Measurements from ENCODE around the gene MCM3AP.
A peak's percentile ranks its signal among the peaks of the same experiment; 100 is the strongest.
"Not testable (repeated sequence)": the region's sequence is repeated elsewhere in the genome, so short reads cannot be mapped to it uniquely, and the experiment has no call there.

Gene MCM3AP

GRCh38 chr21:46310260-46310659, 24.8 kb upstream of the MCM3AP start:
- DNase-seq = not testable (repeated sequence)

GRCh38 chr21:46308431-46308830, 23.0 kb upstream of the MCM3AP start:
- no peak for DNase-seq

GRCh38 chr21:46307625-46308024, 22.2 kb upstream of the MCM3AP start:
- no peak for DNase-seq

- no peak for DNase-seq
These were observed 19.5 kb upstream of the MCM3AP start for GRCh38 chr21:46304955-46305354.

GRCh38 chr21:46304437-46304836, 19.0 kb upstream of the MCM3AP start:
- no peak for DNase-seq

DNA sequence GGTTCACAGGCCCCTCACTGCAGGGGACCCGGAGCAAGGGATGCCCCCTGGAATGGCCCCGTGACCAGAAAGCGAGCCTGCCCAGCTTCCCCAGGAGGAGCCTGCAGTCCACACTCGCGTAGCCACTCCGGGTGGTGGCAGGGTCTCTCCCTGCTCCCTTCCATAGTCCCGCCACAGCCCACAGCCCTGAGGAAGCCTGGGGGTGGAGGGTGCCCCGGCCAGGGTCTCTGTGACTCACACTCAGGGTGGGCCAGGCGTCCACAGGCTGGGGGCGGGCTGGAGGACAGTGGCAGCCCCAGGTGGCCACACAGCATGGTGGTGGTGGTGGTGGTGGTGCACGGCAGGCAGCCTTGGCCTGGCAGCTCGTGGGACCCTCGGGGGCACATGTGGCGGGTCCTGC, 16.3 kb upstream of the MCM3AP start:
- DNase-seq = no peak

- DNase-seq = no peak
These were observed 13.8 kb upstream of the MCM3AP start for GRCh38 chr21:46299167-46299566.

DNA sequence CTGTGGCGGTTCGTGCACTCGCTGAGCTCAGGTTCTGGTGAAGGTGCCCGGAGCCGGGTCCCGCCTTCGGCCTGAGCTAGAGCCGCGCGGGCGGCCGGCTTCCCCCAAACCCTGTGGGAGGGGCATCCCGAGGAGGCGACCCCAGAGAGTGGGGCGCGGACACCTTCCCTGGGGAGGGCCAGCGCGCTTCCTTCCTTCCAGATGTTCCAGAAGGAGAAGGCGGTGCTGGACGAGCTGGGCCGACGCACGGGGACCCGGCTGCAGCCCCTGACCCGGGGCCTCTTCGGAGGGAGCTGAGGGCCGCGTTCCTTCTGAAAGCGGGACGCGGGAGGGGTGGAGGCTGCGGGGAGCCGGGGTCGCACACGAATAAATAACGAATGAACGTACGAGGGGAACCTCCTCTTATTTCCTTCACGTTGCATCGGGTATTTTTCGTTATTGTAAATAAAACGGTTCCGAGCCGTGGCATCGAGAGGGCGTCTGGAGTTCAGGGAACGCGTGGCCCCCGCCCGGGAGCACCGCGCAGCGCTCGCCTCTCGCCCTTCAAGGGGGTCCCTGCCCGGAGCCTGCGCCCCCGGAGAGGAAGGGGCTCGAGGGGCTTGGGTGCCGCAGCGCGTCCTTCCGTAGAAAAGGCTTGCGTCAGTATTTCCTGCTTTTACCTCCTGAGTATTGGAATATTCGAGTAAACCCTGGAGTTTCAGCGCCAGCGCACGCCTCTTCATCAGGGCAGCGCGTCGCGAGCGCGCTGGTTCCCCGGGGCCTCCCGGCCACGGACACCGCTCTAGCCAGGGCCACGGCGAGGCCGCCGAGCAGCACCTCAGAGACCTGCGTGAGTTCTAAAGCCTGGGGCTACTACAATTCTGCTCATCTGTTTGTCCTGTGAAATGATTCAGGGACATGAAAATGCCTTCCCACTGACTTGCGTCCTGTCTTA, 12.2 kb upstream of the MCM3AP start:
- no peak for DNase-seq

- DNase-seq = no peak
These were observed 10.8 kb upstream of the MCM3AP start for GRCh38 chr21:46295996-46296752.

GRCh38 chr21:46295177-46295770, 9.9 kb upstream of the MCM3AP start:
- no peak for DNase-seq

- peak; percentile 3 for DNase-seq
These were observed 9.3 kb upstream of the MCM3AP start for GRCh38 chr21:46294647-46295176.

DNA sequence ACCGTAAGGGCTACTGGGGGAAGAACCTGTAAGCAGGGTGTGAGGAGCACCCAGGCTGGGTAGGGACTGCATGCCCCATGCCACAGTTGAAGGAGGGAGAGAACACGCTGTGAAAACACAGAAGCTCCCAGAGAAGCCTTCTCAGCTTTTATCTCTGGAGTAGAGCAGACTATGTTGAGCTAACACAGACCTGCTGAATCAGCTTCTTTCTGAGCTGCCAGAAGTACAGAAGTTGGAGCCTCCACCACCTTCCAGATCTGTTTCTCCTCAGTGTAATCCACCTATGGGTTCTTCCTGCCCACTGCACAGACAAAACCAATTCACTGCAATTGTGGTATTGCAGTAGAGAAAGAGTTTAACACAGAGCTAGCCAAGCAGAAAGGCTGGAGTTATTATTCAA, 6.2 kb upstream of the MCM3AP start:
- DNase-seq = no peak

GRCh38 chr21:46289655-46290179, 4.3 kb upstream of the MCM3AP start:
- DNase-seq = no peak

DNA sequence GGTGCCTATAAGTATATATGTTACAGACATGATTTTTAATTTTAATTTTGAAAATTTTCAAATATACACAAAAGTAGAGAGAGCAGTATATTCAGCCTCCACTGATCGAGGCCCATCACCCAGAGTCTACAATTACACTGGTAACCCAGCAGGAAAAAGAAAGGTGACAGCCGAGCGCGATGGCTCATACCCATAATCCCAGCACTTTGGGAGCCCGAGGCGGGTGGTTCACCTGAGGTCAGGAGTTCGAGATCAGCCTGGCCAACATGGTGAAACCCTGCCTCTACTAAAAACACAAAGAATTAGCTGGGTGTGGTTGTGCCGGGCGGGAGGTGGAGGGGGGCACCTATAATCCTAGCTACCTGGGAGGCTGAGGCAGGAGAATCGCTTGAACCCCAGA, 2.1 kb upstream of the MCM3AP start:
- no peak for DNase-seq

- DNase-seq = no peak
These were observed 1.2 kb upstream of the MCM3AP start for GRCh38 chr21:46286648-46287002.

DNA sequence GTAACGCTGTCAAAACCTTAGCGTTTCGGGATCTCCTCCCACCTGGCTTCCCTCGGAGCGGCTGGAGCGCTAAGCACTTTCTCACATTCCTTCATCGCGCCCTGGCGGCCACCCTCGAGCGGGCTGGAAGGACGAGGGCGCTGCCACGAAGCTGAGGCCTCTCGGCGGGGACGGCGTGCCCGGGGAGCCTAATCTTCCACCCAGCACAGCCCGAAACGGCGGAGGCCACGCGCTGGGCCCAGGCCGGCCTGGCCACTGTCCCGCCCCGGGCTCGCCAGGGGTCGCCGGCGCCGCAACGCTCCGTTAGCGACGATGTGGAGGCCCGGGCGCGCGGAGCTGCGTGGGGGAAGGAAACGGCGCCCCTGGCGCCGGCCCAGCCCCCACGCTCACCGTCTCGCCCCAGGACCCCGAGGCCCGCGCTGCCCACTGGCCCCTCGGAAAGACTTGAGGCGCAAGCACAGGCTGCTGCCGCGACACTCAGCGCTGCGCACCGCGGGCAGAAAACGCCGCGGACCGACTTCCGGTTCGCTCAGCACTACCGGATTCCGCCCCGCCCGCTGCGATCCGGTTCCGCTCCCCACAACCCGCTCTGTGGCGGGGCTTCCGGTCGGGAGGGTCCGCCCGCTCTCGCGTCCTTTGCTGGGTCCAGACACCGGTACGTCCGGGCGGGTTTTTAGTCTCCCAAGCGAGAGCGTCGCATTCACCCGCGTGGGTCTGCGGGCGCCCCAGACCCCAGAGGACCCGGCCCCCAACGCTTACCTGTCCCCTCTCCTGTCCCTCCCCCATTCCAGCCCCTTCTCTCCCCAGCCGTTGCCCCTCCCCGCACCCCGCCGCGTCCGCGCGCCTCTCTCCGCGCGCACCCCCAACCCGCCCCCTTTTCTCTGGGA, 593 bp upstream of the MCM3AP start, which contains the start of gene YBEY:
YBEY (plus strand) TSS at position 582 of the 887 bp plus-strand sequence. CDS start 572 bp downstream, outside the sequence.
- peak; percentile 91 for DNase-seq

GRCh38 chr21:46284733-46285132, 678 bp downstream of the MCM3AP start:
- DNase-seq = no peak

DNA sequence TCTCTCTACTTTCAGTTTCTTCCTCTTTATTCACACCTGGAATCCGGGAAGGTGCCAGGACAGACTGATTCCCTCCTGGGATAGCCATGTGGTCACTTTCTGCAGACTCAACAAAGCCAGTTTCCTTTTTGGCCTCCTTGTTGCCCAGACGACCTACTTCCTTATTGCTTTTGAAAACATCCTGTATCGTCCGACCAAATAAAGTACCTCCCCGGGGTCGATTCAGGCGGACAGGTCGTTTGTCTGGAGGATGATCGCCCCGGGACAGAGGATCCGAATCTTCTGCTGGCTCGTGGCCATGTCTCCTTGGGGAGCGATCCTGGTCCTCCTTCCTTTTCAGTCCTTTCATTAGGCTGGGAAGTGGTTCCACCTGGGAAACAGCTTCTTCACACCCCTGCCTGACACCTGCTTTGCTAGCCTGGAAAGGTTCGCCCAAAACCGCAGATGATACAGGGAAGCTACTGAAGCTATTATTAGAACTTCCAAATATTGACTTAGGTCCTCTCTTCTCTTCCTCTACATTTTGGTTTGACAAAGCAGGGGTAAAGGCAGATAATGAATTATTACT, 1.2 kb downstream of the MCM3AP start:
- no peak for DNase-seq

DNA sequence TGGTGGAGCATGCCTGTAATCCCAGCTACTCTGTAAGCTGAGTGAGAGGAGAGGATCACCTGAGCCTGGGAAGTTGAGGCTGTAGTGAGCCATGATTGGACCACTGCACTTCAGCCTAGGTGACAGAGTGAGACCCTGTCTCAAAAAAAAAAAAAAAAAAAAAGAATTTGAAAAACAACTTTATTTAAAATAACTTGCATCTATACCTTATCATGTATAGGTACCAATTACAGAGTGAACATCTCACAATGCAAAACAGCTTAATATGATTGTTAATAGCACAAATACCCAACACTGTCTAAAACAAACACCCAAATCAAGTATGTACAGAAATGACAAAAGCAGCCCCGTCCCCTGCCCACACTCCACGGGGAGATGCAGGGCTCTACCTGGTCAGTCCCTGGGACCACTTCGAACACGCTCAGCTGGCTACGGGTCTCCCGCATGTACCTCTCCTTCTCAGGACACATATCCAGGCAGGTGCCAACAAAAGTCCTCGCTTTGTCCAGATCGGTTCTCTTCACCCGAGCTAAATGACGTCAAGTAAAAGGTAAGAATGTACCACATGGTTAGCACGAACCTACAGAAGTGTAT, 10.5 kb downstream of the MCM3AP start:
- DNase-seq = no peak

GRCh38 chr21:46273341-46273740, 12.1 kb downstream of the MCM3AP start:
- no peak for DNase-seq

- no peak for DNase-seq
These were observed 15.9 kb downstream of the MCM3AP start for GRCh38 chr21:46269466-46269865.

Measured in NCI-H2227 treated with DMSO at 0.1 percent for 48 hours (cell line).